Measurements from ENCODE around the gene CLTC. TPM values are rescaled to one million over a fixed set of nuclear protein-coding genes. Genes with fewer than 3 reads are reported as not detected.
A peak's percentile ranks its signal among the peaks of the same experiment; 100 is the strongest.

The CLTC gene
- total and polyA plus RNA-seq, 10 of the 15 experiments (the other 5 are each of a cell fraction or from before 2014, with no cell fraction given): 77.5 to 188 (median 129) TPM

GRCh38 chr17:59641799-59642484 lies 22.2 kb downstream of the CLTC start (continued):
- TF ChIP-seq FOXK2 (IDR thresholded peaks at IDR 0.05) (no peak), SMAD1 (IDR thresholded peaks at IDR 0.05; ENCODE audit: low read depth, partially characterized antibody) (no peak), NFYA (IDR thresholded peaks at IDR 0.05; ENCODE audit: borderline replicate concordance, low read depth, low read length) (no peak), CREM (IDR thresholded peaks at IDR 0.05; ENCODE audit: low read depth) (peak; percentile 39; the same call in 1 of the 2 replicates), SUZ12 (IDR thresholded peaks at IDR 0.05; ENCODE audit: unreplicated experiment) (no peak), MYB (IDR thresholded peaks at IDR 0.05; ENCODE audit: borderline replicate concordance, low read depth, low read length) (no peak), ZNF207 (IDR thresholded peaks at IDR 0.05; ENCODE audit: borderline replicate concordance) (no peak), RAD21 (IDR thresholded peaks at IDR 0.05; ENCODE audit: insufficient read depth, low read depth, low read length) (no peak), ZNF274 (IDR thresholded peaks at IDR 0.05; ENCODE audit: insufficient read depth, insufficient read length) (no peak), PRDM15 (CRISPR knock-in tag; IDR thresholded peaks at IDR 0.05) (no peak), ZNF384 (IDR thresholded peaks at IDR 0.05; ENCODE audit: borderline replicate concordance, low read depth, low read length) (peak; percentile 36; the same call in 1 of the 2 replicates), IRF4 (IDR thresholded peaks at IDR 0.05; ENCODE audit: low read depth, low read length) (peak; percentile 76), CBX5 (IDR thresholded peaks at IDR 0.05; ENCODE audit: low read depth) (0 out of 2 replicates have a peak, but pooled peaks have one; percentile 54), SREBF2 (IDR thresholded peaks at IDR 0.05; ENCODE audit: low read length) (no peak), ZBED1 (IDR thresholded peaks at IDR 0.05; ENCODE audit: borderline replicate concordance) (no peak), IKZF2 (IDR thresholded peaks at IDR 0.05) (peak; percentile 96), ZNF217 (IDR thresholded peaks at IDR 0.05) (peak; percentile 62; the same call in 1 of the 2 replicates), FOS (IDR thresholded peaks at IDR 0.05; ENCODE audit: borderline replicate concordance, extremely low read depth, insufficient read length) (no peak), ZBTB33 (IDR thresholded peaks at IDR 0.05) (no peak), GABPA (IDR thresholded peaks at IDR 0.05; ENCODE audit: low read depth) (no peak), E2F8 (IDR thresholded peaks at IDR 0.05; ENCODE audit: low read depth, partially characterized antibody) (no peak), SIX5 (IDR thresholded peaks at IDR 0.05; ENCODE audit: low read depth, low read length, severe bottlenecking) (no peak), JUND (IDR thresholded peaks at IDR 0.05; ENCODE audit: low read depth, low read length) (no peak), STAT1 (conservative IDR thresholded peaks at IDR 0.05) (no peak)
